ENCODE measurements around the gene ZNF738. TPM values are rescaled to one million over a fixed set of nuclear protein-coding genes. Genes with fewer than 3 reads are reported as not detected.
"Not testable (repeated sequence)": the region's sequence is repeated elsewhere in the genome, so short reads cannot be mapped to it uniquely, and the experiment has no call there.

Gene ZNF738
- total and polyA plus RNA-seq, 10 of the 15 experiments (the other 5 are each of a cell fraction or from before 2014, with no cell fraction given): 11.6 to 29.4 (median 15.0) TPM

DNA sequence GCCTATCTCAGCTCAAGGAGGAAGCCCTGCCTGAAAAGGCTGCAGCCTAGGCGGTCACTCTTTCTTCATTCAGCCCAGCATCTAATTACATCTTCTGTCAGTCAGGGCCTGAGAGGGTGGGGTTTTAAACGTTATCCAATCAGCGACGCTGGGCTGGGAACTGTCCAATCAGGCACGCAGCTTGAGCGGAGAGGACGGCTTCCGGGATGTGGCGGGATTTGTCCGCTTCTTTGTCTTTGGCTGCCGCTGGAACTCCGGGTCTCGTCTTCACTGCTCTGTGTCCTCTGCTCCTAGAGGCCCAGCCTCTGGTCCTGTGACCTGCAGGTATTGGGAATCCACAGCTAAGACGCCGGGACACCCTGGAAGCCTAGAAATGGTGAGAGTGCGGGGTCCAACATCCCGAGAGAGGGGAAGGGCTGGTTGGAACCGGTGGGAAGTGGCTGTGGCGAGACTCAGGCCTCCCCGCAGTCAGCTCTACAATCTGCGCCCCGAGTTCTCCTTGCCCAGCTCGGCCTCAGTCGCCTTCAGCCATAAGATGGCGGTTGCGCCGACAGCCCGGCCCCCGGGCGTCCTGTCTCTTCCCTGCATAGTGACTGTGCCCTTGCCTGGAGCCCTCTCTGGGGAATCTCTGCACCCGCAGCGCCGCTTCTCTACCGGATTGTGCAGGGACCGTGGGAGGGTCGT lies at the start of gene ZNF738 (continued):
- TF ChIP-seq, protein P1, sequence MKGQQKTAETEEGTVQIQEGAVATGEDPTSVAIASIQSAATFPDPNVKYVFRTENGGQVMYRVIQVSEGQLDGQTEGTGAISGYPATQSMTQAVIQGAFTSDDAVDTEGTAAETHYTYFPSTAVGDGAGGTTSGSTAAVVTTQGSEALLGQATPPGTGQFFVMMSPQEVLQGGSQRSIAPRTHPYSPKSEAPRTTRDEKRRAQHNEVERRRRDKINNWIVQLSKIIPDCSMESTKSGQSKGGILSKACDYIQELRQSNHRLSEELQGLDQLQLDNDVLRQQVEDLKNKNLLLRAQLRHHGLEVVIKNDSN (IDR thresholded peaks at IDR 0.05; ENCODE audit: borderline replicate concordance, extremely low read length, insufficient read depth, low read depth, low read length): no peak
- TF ChIP-seq RAD21 (IDR thresholded peaks at IDR 0.05; ENCODE audit: insufficient read depth, low read depth, low read length) (no peak), POLR2AphosphoS5 (IDR thresholded peaks at IDR 0.05; ENCODE audit: low read length) (peak; percentile 90), NFYA (IDR thresholded peaks at IDR 0.05; ENCODE audit: borderline replicate concordance, low read depth, low read length) (peak; percentile 50; the same call in 1 of the 2 replicates), NR2C1 (IDR thresholded peaks at IDR 0.05) (no peak), EP300 (IDR thresholded peaks at IDR 0.05; ENCODE audit: borderline replicate concordance in 1 of 2, control insufficient read depth in 1 of 2, low read depth in 2 of 2, low read length in 2 of 2) (0 out of 4 replicates have a peak, but pooled peaks of 1 of the 2 experiments have one; percentile 14), IKZF2 (IDR thresholded peaks at IDR 0.05) (0 out of 4 replicates have a peak, but pooled peaks of 1 of the 2 experiments have one; percentile 23), RUNX3 (IDR thresholded peaks at IDR 0.05; ENCODE audit: low read length) (peak; percentile 26), FOS (IDR thresholded peaks at IDR 0.05; ENCODE audit: borderline replicate concordance, extremely low read depth, insufficient read length) (peak; percentile 66)
- TF ChIP-seq, protein P2, sequence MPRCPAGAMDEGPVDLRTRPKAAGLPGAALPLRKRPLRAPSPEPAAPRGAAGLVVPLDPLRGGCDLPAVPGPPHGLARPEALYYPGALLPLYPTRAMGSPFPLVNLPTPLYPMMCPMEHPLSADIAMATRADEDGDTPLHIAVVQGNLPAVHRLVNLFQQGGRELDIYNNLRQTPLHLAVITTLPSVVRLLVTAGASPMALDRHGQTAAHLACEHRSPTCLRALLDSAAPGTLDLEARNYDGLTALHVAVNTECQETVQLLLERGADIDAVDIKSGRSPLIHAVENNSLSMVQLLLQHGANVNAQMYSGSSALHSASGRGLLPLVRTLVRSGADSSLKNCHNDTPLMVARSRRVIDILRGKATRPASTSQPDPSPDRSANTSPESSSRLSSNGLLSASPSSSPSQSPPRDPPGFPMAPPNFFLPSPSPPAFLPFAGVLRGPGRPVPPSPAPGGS (IDR thresholded peaks at IDR 0.05; ENCODE audit: borderline replicate concordance, insufficient read depth, low read depth, low read length, poor library complexity, severe bottlenecking): no peak
- TF ChIP-seq, protein P3, sequence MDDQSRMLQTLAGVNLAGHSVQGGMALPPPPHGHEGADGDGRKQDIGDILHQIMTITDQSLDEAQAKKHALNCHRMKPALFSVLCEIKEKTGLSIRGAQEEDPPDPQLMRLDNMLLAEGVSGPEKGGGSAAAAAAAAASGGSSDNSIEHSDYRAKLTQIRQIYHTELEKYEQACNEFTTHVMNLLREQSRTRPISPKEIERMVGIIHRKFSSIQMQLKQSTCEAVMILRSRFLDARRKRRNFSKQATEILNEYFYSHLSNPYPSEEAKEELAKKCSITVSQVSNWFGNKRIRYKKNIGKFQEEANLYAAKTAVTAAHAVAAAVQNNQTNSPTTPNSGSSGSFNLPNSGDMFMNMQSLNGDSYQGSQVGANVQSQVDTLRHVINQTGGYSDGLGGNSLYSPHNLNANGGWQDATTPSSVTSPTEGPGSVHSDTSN (IDR thresholded peaks at IDR 0.05; ENCODE audit: insufficient replicate concordance, low read depth, low read length): peak; percentile 89

DNA sequence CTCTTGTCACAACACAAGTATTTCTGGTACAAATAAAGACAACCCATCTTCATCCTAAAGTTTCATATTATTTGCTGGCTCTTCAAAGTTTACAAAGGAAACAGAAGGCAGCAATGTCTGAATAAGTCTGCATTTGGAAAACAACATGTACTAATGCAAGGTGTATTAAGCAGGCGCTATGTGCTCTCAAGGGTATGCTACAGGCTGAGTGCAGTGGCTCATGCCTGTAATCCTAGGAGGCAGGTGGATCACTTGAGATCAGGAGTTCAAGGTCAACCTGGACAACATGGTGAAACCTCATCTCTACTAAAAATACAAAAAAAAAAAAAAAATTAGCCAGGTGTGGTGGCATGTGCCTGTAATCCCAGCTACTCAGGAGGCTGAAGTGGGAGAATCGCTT lies 46.0 kb upstream of the ZNF738 start:
- intact Hi-C loops (cut with micrococcal nuclease; ENCODE audit: unreplicated experiment); H3K9me3 ChIP-seq (replicated peaks; ENCODE audit: control insufficient read depth, insufficient read depth, low read length); H3K4me1 ChIP-seq (ENCODE audit: control insufficient read depth, insufficient read depth, low read length); H4K20me1 ChIP-seq (ENCODE audit: control insufficient read depth, insufficient read depth); H3K27me3 ChIP-seq (replicated peaks in 1 of 2; ENCODE audit: control insufficient read depth in 2 of 2, insufficient read depth in 2 of 2, low read length in 1 of 2); FAIRE-seq; ATAC-seq; H3K9ac ChIP-seq (ENCODE audit: control insufficient read depth, insufficient read depth, low read length); in situ Hi-C loops (cut with MboI); H3K79me2 ChIP-seq (ENCODE audit: control insufficient read depth, insufficient read depth, low read length); H3K4me3 ChIP-seq; H3K36me3 ChIP-seq (ENCODE audit: control insufficient read depth in 2 of 2, insufficient read depth in 2 of 2, low read length in 1 of 2); H2AFZ ChIP-seq (ENCODE audit: control insufficient read depth, low read depth, low read length); RAD21 ChIA-PET (ENCODE audit: unreplicated experiment); H3K4me2 ChIP-seq (ENCODE audit: control insufficient read depth, insufficient read depth); BruUV-seq (replicated peaks); POLR2A ChIA-PET; DNase-seq (ENCODE audit: low read depth, low spot score); SMC1A ChIA-PET (ENCODE audit: uncharacterized antibody, unreplicated experiment); H3K27ac ChIP-seq (ENCODE audit: control insufficient read depth, insufficient read depth): not testable (repeated sequence)
- 91% methylated on average over 2 of the region's 2 CpGs for WGBS (ENCODE audit: insufficient coverage, insufficient replicate concordance, low lambda C conversion rate, missing lambda C conversion rate)
- CTCF ChIA-PET: interaction anchor here (0.6 kb wide), 1 partner anchor 964 kb away, joined by 3 read pairs; no protein-coding TSS in a partner anchor
